Transverse colon (tissue), 4 donors: ENCODE data around the gene TRABD2B.

Experiments used
- POLR2A ChIP-seq: fragments of 450-650 bp; IDR thresholded peaks from one replicate; pipeline ENCODE4 v1.6.1; 2016; ENCODE audit warnings: antibody characterized with exemption, mild to moderate bottlenecking, moderate library complexity
- POLR2AphosphoS5 ChIP-seq, 3 donors: sonication (generic); formaldehyde crosslinking; IDR thresholded peaks; one replicate each; pipeline ENCODE4 v1.6.1; 2016; ENCODE audit warnings: antibody characterized with exemption in 3 of 3
- TF ChIP-seq, protein P1 (sequence below), 5 experiments: fragments of 200-600 bp in 3 of 5; fragments of 450-650 bp in 2 of 5; sonication (generic) in 3 of 5; IDR thresholded peaks; 1 replicate in 2 of 5; 2 replicates in 3 of 5; pipeline ENCODE4 v1.5.1; 2016 to 2017; ENCODE audit warnings: antibody characterized with exemption in 5 of 5, inconsistent platforms in 3 of 5, mild to moderate bottlenecking in 2 of 5, moderate library complexity in 1 of 5

DNA sequence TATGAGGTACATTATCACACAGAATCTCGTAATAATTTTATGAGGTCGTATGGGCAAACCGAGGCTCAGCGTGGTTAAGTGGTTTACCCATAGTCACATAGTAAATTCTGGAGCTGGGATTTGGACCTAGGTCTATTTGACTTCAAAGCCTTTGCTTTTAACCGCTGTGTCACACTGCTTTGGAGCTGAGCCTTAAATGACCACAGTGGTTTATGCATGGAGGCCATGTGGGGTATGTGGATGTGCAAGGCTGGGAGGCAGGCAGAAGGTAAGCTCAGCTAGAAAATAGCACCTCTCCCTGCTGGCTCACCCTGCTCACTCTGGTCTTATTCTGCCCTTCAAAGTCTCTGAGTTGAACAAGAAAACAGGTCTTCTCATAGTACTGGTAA, 269.5 kb downstream of the TRABD2B start:
- TF ChIP-seq, protein P1, sequence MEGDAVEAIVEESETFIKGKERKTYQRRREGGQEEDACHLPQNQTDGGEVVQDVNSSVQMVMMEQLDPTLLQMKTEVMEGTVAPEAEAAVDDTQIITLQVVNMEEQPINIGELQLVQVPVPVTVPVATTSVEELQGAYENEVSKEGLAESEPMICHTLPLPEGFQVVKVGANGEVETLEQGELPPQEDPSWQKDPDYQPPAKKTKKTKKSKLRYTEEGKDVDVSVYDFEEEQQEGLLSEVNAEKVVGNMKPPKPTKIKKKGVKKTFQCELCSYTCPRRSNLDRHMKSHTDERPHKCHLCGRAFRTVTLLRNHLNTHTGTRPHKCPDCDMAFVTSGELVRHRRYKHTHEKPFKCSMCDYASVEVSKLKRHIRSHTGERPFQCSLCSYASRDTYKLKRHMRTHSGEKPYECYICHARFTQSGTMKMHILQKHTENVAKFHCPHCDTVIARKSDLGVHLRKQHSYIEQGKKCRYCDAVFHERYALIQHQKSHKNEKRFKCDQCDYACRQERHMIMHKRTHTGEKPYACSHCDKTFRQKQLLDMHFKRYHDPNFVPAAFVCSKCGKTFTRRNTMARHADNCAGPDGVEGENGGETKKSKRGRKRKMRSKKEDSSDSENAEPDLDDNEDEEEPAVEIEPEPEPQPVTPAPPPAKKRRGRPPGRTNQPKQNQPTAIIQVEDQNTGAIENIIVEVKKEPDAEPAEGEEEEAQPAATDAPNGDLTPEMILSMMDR (IDR thresholded peaks at IDR 0.05): no peak
- TF ChIP-seq POLR2A: no peak
- TF ChIP-seq POLR2AphosphoS5 (IDR thresholded peaks at IDR 0.05): no peak
